C4-2B (cell line): ENCODE results near the gene TTLL6.

ENCODE experiments used
- ZFX ChIP-seq: fragments of 450-650 bp; IDR thresholded peaks from 2 replicates; pipeline ENCODE4 v1.6.1; 2017
- TF ChIP-seq, protein P1 (sequence below): fragments of 450-650 bp; conservative IDR thresholded peaks from 2 replicates; pipeline ENCODE4 v1.5.1; 2017; ENCODE audit warnings: mild to moderate bottlenecking

- TF ChIP-seq, protein P1, sequence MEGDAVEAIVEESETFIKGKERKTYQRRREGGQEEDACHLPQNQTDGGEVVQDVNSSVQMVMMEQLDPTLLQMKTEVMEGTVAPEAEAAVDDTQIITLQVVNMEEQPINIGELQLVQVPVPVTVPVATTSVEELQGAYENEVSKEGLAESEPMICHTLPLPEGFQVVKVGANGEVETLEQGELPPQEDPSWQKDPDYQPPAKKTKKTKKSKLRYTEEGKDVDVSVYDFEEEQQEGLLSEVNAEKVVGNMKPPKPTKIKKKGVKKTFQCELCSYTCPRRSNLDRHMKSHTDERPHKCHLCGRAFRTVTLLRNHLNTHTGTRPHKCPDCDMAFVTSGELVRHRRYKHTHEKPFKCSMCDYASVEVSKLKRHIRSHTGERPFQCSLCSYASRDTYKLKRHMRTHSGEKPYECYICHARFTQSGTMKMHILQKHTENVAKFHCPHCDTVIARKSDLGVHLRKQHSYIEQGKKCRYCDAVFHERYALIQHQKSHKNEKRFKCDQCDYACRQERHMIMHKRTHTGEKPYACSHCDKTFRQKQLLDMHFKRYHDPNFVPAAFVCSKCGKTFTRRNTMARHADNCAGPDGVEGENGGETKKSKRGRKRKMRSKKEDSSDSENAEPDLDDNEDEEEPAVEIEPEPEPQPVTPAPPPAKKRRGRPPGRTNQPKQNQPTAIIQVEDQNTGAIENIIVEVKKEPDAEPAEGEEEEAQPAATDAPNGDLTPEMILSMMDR = no peak
- TF ChIP-seq ZFX = no peak
Observed at GRCh38 chr17:48752399-48753288, 64.4 kb downstream of the TTLL6 start.
